RWPE1 (cell line): ENCODE data around the gene PALM2AKAP2.

Experiments
- CTCF ChIA-PET: fragments of 350-600 bp; sonication (Branson Sonifier 250); formaldehyde crosslinking; extraction: SDS; loops from one replicate; lab custom pipeline; 2021; lab: Yijun Ruan, JAX
- POLR2A ChIA-PET: fragments of 400-600 bp; formaldehyde crosslinking; extraction: SDS; loops from one replicate; lab custom pipeline; 2020; ENCODE audit warnings: antibody characterized with exemption; ENCODE audit not compliant: low non-redundant PET; lab: Yijun Ruan, JAX
- DNase-seq: peaks from one replicate; pipeline ENCODE4 v3.0.0; 2012; ENCODE audit warnings: low spot score
- H3K27ac ChIP-seq: fragments of 450-650 bp; 2 replicates; pipeline ENCODE4 v1.5.1; 2017
- CTCF ChIP-seq: fragments of 450-650 bp; conservative IDR thresholded peaks from 2 replicates; pipeline ENCODE4 v1.5.1; 2017; ENCODE audit warnings: low read depth, mild to moderate bottlenecking

The PALM2AKAP2 gene

GRCh38 chr9:109739760-109740159, 40.2 kb upstream of the PALM2AKAP2 start:
- TF ChIP-seq CTCF: no peak
- CTCF ChIA-PET: interaction anchor here (0.6 to 0.8 kb wide), 2 partner anchors 19 to 87 kb away, joined by 3 to 4 read pairs; no protein-coding TSS in a partner anchor
- DNase-seq: no peak
- POLR2A ChIA-PET: no interaction called here
- no peak overlapping the region for H3K27ac ChIP-seq

DNA sequence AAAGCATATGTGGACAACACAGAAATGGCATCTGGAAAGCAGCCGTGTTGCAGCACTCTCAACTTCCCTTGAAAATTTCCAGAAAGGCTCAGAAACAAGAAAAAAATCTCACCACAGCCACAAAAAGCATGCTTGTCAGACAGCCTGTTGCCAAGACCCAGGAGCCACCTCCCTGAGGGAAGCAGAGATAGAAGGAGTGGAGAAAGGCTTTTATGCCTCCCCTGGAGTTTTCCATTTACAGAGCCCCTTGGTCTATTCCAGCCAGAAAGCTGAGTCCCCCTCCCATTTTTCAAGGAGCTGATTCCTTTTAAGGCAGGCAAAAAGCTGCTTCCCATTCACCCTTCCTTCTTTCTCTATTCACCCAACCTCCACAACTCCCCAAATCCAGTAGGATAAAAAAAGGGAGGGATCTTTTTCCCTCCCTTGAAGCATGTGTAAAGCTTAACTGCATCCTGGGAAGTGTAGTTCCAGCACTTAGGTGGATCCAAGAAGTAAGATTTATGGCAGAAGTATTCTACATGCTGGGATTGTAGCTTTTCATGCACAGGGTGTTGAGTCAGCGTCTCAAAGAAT, 37.1 kb upstream of the PALM2AKAP2 start:
- no peak for TF ChIP-seq CTCF
- H3K27ac ChIP-seq: no peak overlapping the region
- no peak for DNase-seq
- CTCF ChIA-PET: no interaction called here
- POLR2A ChIA-PET: no interaction called here

GRCh38 chr9:109743696-109744095, 36.3 kb upstream of the PALM2AKAP2 start:
- CTCF ChIA-PET: no interaction called here
- no peak for TF ChIP-seq CTCF
- H3K27ac ChIP-seq: no peak overlapping the region
- POLR2A ChIA-PET: no interaction called here
- DNase-seq: no peak

GRCh38 chr9:109745335-109746283, 34.4 kb upstream of the PALM2AKAP2 start:
- ChIA-PET CTCF (interaction anchor here (0.6 to 0.9 kb wide), 3 partner anchors 83 to 334 kb away, joined by 3 read pairs; no protein-coding TSS in a partner anchor), POLR2A (no interaction called here)
- peak overlapping the region; percentile 62 for H3K27ac ChIP-seq
- no peak for DNase-seq
- TF ChIP-seq CTCF: no peak

DNA sequence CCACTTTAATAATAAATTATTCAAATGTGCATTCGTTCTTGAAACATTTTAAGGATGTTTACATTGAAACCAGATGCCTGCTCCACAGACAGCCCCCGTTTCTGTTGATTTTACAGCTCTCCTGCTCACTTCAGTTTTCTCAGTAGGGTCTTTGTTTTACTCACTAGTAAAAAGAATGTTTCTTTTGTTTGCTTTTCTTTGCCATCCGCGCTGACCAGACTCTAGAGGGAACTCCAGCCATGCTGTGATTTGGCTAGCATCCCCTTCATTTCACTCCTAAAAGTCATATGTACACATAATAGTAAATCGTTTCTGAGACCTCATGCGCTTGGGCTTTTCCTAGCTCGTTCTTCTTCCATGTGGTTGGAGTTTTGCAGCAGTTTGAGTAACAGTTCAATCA, 28.7 kb upstream of the PALM2AKAP2 start:
- no peak overlapping the region for H3K27ac ChIP-seq
- POLR2A ChIA-PET: no interaction called here
- TF ChIP-seq CTCF: no peak
- no peak for DNase-seq
- CTCF ChIA-PET: no interaction called here

- H3K27ac ChIP-seq: no peak overlapping the region
- TF ChIP-seq CTCF: no peak
- ChIA-PET CTCF (interaction anchor here (0.6 kb wide), 1 partner anchor 31 kb away, joined by 3 read pairs; no protein-coding TSS in a partner anchor), POLR2A (no interaction called here)
- no peak for DNase-seq
Observed at GRCh38 chr9:109753308-109753707, 26.7 kb upstream of the PALM2AKAP2 start.
